ENCODE measurements around the gene TCEA3. TPM values are rescaled to one million over a fixed set of nuclear protein-coding genes. Genes with fewer than 3 reads are reported as not detected.

Gene TCEA3
- polyA plus RNA-seq, 4 donors, result 20.5 to 55.2 (median 32.4) TPM

DNA sequence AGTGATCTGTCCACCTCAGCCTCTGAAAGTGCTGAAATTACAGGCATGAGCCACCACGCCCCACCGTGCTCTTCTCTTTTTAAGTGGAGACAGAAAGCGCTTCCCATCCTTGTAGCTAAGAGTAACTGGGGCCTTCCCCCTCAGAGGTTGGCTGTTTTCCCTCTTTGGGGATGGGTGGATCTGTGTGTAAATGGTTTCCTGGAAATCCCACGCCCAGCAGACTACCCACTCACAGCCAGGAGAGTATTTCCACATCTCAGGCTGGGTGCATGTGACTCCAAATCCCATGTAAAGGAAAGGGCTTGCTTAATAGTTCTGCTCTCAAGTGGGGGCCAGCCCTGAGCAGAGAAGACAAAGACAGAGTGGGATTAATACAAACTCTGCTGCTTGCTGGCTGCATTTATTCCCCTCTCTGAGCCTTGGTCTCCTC, 19.6 kb upstream of the TCEA3 start:
- no peaks in the 10 kb centered on the region for H3K9me3 ChIP-seq (ENCODE audit: control insufficient read depth in 2 of 2, insufficient read depth in 1 of 2, low read depth in 1 of 2, low read length in 1 of 2)
- no peaks in the 10 kb centered on the region for H3K4me1 ChIP-seq (ENCODE audit: control insufficient read depth in 3 of 3, insufficient read depth in 2 of 3, low read depth in 1 of 3, low read length in 2 of 3)
- DNase-seq, result peak in 1 of 2 donors; percentile 42
- H3K4me3 ChIP-seq (ENCODE audit: low read depth in 1 of 3, low read length in 3 of 3), result no peak overlapping the region
- 71 to 89% (median 77%) methylated on average over 4 of the region's 4 CpGs for WGBS, 3 donors
- no peaks in the 10 kb centered on the region for H3K27me3 ChIP-seq (ENCODE audit: control insufficient read depth in 3 of 3, insufficient read depth in 3 of 3, low read length in 3 of 3)
- peak overlapping the region in 1 of 3 donors; percentile 35 for H3K27ac ChIP-seq (ENCODE audit: low read depth in 1 of 3, low read length in 2 of 3)
- FAIRE-seq, result no peak
- peaks cover 0 to 19% (median 0%) of the 10 kb centered on the region in 3 donors for H3K36me3 ChIP-seq (ENCODE audit: control insufficient read depth in 3 of 3, insufficient read depth in 2 of 3, low read depth in 1 of 3, low read length in 3 of 3)

DNA sequence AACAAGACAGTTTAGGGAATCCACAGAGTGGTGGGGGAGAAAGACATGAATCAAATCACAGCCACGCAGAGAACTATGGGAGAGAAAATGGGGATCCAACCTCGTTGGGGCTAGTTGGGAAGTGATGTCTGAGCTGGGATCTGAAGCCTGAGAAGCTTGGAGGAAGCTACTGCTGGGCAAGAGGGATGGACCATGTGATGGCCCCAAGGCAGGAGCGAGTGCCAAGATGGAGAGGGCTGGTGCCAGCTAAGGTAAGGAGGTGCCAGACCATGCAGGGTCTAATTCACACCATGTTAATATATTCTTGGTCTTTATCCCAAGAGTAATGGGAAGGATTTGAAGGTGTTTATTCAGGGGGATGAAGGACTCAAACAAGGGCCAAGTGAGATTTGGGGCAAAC, 18.2 kb upstream of the TCEA3 start:
- no peak for FAIRE-seq
- Histone ChIP-seq H3K9me3 (ENCODE audit: control insufficient read depth in 2 of 2, insufficient read depth in 1 of 2, low read depth in 1 of 2, low read length in 1 of 2) (no peaks in the 10 kb centered on the region), H3K4me1 (ENCODE audit: control insufficient read depth in 3 of 3, insufficient read depth in 2 of 3, low read depth in 1 of 3, low read length in 2 of 3) (no peaks in the 10 kb centered on the region), H3K4me3 (ENCODE audit: low read depth in 1 of 3, low read length in 3 of 3) (no peak overlapping the region), H3K27ac (ENCODE audit: low read depth in 1 of 3, low read length in 2 of 3) (no peak overlapping the region), H3K27me3 (ENCODE audit: control insufficient read depth in 3 of 3, insufficient read depth in 3 of 3, low read length in 3 of 3) (no peaks in the 10 kb centered on the region), H3K36me3 (ENCODE audit: control insufficient read depth in 3 of 3, insufficient read depth in 2 of 3, low read depth in 1 of 3, low read length in 3 of 3) (peaks cover 0 to 23% (median 0%) of the 10 kb centered on the region in 3 donors)
- WGBS, 3 donors, result 75 to 84% (median 83%) methylated on average over 3 of the region's 3 CpGs
- no peak for DNase-seq

DNA sequence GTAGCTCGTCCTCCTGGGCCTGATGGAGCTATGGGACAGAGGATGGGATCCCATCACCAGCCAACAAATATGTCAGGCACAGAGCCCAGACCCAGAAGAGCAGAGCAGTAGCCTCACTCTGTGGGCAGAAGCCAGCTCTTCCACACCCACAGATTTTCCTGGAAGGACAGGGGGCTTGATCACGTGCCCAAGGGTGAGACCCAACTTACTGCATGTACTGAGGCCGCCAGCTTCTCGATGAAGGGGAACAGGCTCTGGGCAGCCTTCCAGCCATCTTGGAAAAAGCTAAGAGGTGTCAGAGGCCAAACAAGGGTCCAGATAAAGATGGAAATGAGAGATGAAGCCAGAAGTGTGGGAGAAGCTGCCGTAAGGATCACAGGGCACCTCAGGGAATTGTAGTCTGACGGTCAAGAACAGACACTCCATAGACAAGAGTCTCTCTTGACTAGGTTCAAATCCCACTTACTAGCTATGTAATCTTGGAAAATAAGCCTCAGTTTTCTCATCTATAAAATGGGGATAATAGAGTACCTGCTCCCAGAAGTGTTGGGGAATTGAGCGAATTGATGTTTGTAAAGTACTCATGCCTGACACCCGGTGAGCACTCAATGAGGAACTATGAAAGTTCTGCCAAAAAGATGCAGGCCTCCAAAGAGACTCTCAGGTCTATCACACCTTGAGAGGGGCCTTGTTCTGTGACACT, 17.0 kb upstream of the TCEA3 start:
- peaks cover 0 to 8% (median 0%) of the 10 kb centered on the region in 3 donors for H3K4me1 ChIP-seq (ENCODE audit: control insufficient read depth in 3 of 3, insufficient read depth in 2 of 3, low read depth in 1 of 3, low read length in 2 of 3)
- 83 to 87% (median 83%) methylated on average over 8 of the region's 8 CpGs for WGBS, 3 donors
- FAIRE-seq (no peak), DNase-seq (no peak)
- no peak overlapping the region for H3K4me3 ChIP-seq (ENCODE audit: low read depth in 1 of 3, low read length in 3 of 3)
- no peaks in the 10 kb centered on the region for H3K27me3 ChIP-seq (ENCODE audit: control insufficient read depth in 3 of 3, insufficient read depth in 3 of 3, low read length in 3 of 3)
- no peaks in the 10 kb centered on the region for H3K9me3 ChIP-seq (ENCODE audit: control insufficient read depth in 2 of 2, insufficient read depth in 1 of 2, low read depth in 1 of 2, low read length in 1 of 2)
- no peak overlapping the region for H3K27ac ChIP-seq (ENCODE audit: low read depth in 1 of 3, low read length in 2 of 3)
- H3K36me3 ChIP-seq (ENCODE audit: control insufficient read depth in 3 of 3, insufficient read depth in 2 of 3, low read depth in 1 of 3, low read length in 3 of 3), result peaks cover 0 to 28% (median 0%) of the 10 kb centered on the region in 3 donors

DNA sequence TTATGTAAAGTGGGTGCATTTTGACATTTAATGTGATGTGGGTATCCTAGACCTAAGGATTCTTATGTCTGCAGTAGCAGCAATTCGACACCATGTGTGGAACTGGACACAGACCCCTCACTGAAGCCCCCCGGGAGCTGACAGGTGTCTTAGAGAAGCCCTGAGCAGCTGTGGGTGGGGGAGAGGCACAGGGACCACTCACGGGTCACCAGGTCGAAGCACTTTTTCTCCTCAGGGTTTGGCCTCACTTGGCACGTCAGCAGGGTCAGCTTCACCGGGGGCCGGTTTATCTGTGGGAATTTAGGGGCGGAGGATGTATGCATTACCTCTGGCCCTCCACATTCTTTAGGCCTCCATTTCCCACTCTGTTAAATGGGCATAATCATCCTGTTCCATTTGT, 14.0 kb upstream of the TCEA3 start:
- H3K27ac ChIP-seq (ENCODE audit: low read depth in 1 of 3, low read length in 2 of 3), result no peak overlapping the region
- WGBS, 3 donors, result 87 to 90% (median 87%) methylated on average over 7 to 8 of the region's 8 CpGs
- peaks cover 0 to 15% (median 0%) of the 10 kb centered on the region in 3 donors for H3K4me1 ChIP-seq (ENCODE audit: control insufficient read depth in 3 of 3, insufficient read depth in 2 of 3, low read depth in 1 of 3, low read length in 2 of 3)
- H3K36me3 ChIP-seq (ENCODE audit: control insufficient read depth in 3 of 3, insufficient read depth in 2 of 3, low read depth in 1 of 3, low read length in 3 of 3), result peaks cover 0 to 33% (median 0%) of the 10 kb centered on the region in 3 donors
- FAIRE-seq (no peak), DNase-seq (no peak)
- no peaks in the 10 kb centered on the region for H3K9me3 ChIP-seq (ENCODE audit: control insufficient read depth in 2 of 2, insufficient read depth in 1 of 2, low read depth in 1 of 2, low read length in 1 of 2)
- no peaks in the 10 kb centered on the region for H3K27me3 ChIP-seq (ENCODE audit: control insufficient read depth in 3 of 3, insufficient read depth in 3 of 3, low read length in 3 of 3)
- no peak overlapping the region for H3K4me3 ChIP-seq (ENCODE audit: low read depth in 1 of 3, low read length in 3 of 3)

DNA sequence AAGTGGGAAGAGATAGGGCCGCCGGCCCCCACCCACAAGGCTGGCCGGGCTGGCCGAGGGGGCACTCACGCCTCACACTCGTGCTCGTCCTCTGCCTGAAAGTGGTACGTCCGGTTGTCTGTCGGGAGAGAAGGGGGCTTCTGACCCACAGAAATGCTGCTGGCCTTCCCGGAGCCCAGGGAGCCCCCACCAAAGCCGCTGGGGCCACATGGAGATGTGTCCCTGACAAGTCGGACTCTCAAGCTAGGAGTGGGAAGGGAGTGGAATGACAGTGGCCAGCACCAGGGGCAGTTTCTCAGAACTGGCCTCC, 12.8 kb upstream of the TCEA3 start:
- no peaks in the 10 kb centered on the region for H3K9me3 ChIP-seq (ENCODE audit: control insufficient read depth in 2 of 2, insufficient read depth in 1 of 2, low read depth in 1 of 2, low read length in 1 of 2)
- peaks cover 0 to 15% (median 0%) of the 10 kb centered on the region in 3 donors for H3K4me1 ChIP-seq (ENCODE audit: control insufficient read depth in 3 of 3, insufficient read depth in 2 of 3, low read depth in 1 of 3, low read length in 2 of 3)
- no peaks in the 10 kb centered on the region for H3K27me3 ChIP-seq (ENCODE audit: control insufficient read depth in 3 of 3, insufficient read depth in 3 of 3, low read length in 3 of 3)
- H3K4me3 ChIP-seq (ENCODE audit: low read depth in 1 of 3, low read length in 3 of 3), result no peak overlapping the region
- no peak for DNase-seq
- H3K36me3 ChIP-seq (ENCODE audit: control insufficient read depth in 3 of 3, insufficient read depth in 2 of 3, low read depth in 1 of 3, low read length in 3 of 3), result peaks cover 0 to 40% (median 0%) of the 10 kb centered on the region in 3 donors
- FAIRE-seq, result no peak
- WGBS, 3 donors, result 84 to 90% (median 86%) methylated on average over 13 of the region's 13 CpGs
- no peak overlapping the region for H3K27ac ChIP-seq (ENCODE audit: low read depth in 1 of 3, low read length in 2 of 3)

DNA sequence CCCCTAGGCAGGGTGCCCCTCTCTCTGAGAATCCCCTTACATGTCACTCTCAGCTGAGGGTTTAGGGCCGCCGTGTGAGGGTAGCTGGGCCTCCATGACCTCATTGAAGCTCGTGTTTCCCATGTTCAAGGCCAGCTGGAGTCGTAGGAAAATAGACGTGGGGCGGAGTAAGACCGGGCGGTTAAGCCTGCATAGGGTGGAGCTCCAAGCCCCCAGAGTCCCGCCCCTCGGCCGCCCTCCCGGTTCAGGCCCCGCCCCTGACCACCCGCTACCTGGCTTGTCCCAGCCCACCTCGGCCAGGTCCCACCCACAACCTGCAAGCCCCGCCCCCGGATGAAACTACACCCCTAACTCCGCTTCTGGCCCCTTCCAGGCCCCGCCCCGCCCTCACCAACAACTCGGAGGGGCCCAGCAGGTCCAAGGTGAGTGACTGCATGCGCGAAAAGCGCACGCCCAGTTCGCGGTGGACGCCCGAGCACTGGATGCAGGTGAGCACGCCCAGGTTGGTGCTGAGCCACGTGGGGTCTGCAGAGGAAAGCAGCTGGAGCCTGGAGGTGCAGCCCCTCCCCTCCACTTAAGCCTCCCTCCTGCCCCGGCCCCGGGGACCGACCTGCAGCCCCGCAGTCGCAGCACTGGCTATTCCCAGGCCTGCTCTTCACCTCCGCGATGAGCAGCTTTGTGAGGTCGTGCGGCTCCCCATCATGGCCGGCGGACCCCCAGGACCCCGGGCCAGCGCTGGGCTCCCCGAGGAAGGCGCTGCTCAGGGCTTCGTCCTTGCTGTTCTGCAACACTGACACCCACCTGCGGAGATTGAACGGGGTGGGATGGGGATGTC, 12.2 kb upstream of the TCEA3 start:
- H3K9me3 ChIP-seq (ENCODE audit: control insufficient read depth in 2 of 2, insufficient read depth in 1 of 2, low read depth in 1 of 2, low read length in 1 of 2), result no peaks in the 10 kb centered on the region
- H3K27ac ChIP-seq (ENCODE audit: low read depth in 1 of 3, low read length in 2 of 3), result peak overlapping the region in 1 of 3 donors; percentile 57
- peaks cover 0 to 38% (median 0%) of the 10 kb centered on the region in 3 donors for H3K36me3 ChIP-seq (ENCODE audit: control insufficient read depth in 3 of 3, insufficient read depth in 2 of 3, low read depth in 1 of 3, low read length in 3 of 3)
- FAIRE-seq, result no peak
- peak overlapping the region in 2 of 3 donors; percentile 8 to 13 for H3K4me3 ChIP-seq (ENCODE audit: low read depth in 1 of 3, low read length in 3 of 3)
- DNase-seq, result peak; percentile 80 to 93
- no peaks in the 10 kb centered on the region for H3K27me3 ChIP-seq (ENCODE audit: control insufficient read depth in 3 of 3, insufficient read depth in 3 of 3, low read length in 3 of 3)
- H3K4me1 ChIP-seq (ENCODE audit: control insufficient read depth in 3 of 3, insufficient read depth in 2 of 3, low read depth in 1 of 3, low read length in 2 of 3), result peaks cover 0 to 15% (median 0%) of the 10 kb centered on the region in 3 donors
- 30 to 60% (median 50%) methylated on average over 46 to 49 of the region's 49 CpGs for WGBS, 3 donors

DNA sequence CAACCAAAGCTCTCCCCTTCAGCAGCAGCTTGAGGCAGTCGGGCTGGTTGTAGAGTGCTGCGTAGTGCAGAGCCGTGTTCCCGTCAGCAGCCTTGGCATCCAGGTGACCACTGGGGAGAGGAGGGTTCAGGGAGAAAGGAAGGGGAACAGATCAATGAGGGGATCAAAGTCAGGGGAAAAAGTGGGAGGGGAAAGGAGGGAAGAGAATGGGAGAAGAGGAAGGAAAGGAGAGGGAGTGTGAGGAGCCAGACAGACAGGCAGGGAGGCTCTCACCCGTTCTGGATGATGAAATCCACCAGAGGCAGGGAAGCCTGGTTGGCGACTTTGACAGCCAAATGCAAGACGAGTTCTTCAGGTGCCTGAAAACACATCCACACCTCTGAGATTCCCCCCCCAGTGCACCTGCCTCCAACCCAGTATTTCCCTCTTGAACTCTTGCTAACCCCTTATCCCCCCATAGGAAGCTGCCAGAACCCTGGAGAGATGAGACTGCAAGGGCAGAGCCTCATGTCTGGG, 9.8 kb upstream of the TCEA3 start:
- Histone ChIP-seq H3K9me3 (ENCODE audit: control insufficient read depth in 2 of 2, insufficient read depth in 1 of 2, low read depth in 1 of 2, low read length in 1 of 2) (no peaks in the 10 kb centered on the region), H3K4me3 (ENCODE audit: low read depth in 1 of 3, low read length in 3 of 3) (no peak overlapping the region), H3K36me3 (ENCODE audit: control insufficient read depth in 3 of 3, insufficient read depth in 2 of 3, low read depth in 1 of 3, low read length in 3 of 3) (peaks cover 0 to 56% (median 0%) of the 10 kb centered on the region in 3 donors), H3K4me1 (ENCODE audit: control insufficient read depth in 3 of 3, insufficient read depth in 2 of 3, low read depth in 1 of 3, low read length in 2 of 3) (peaks cover 0 to 15% (median 0%) of the 10 kb centered on the region in 3 donors), H3K27ac (ENCODE audit: low read depth in 1 of 3, low read length in 2 of 3) (no peak overlapping the region), H3K27me3 (ENCODE audit: control insufficient read depth in 3 of 3, insufficient read depth in 3 of 3, low read length in 3 of 3) (no peaks in the 10 kb centered on the region)
- DNase-seq (no peak), FAIRE-seq (no peak)
- WGBS, 3 donors, result 84 to 87% (median 85%) methylated on average over 7 of the region's 7 CpGs

DNA sequence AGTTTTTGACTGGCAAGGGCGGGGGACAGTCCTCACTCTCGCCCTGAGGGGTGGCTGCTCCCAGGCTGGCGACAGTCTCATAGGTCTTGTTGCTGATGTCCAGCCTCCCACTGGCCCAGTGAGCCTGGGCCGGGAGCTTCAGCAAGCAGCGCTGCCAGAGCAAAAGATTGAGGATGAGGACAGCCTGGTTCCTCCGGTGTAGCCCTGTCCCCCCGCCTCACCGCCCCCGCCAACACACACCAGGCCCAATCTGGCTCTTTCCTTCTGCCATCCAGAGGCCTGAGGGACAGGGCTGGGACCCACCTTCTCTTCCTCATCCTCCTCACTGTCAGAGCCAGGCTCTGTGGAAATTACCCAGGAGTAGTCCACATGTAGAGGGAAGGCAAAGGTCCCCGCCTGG, 8.6 kb upstream of the TCEA3 start:
- Histone ChIP-seq H3K27ac (ENCODE audit: low read depth in 1 of 3, low read length in 2 of 3) (no peak overlapping the region), H3K4me3 (ENCODE audit: low read depth in 1 of 3, low read length in 3 of 3) (no peak overlapping the region), H3K4me1 (ENCODE audit: control insufficient read depth in 3 of 3, insufficient read depth in 2 of 3, low read depth in 1 of 3, low read length in 2 of 3) (peaks cover 0 to 15% (median 0%) of the 10 kb centered on the region in 3 donors), H3K36me3 (ENCODE audit: control insufficient read depth in 3 of 3, insufficient read depth in 2 of 3, low read depth in 1 of 3, low read length in 3 of 3) (peaks cover 0 to 49% (median 0%) of the 10 kb centered on the region in 3 donors), H3K27me3 (ENCODE audit: control insufficient read depth in 3 of 3, insufficient read depth in 3 of 3, low read length in 3 of 3) (no peaks in the 10 kb centered on the region), H3K9me3 (ENCODE audit: control insufficient read depth in 2 of 2, insufficient read depth in 1 of 2, low read depth in 1 of 2, low read length in 1 of 2) (no peaks in the 10 kb centered on the region)
- DNase-seq (no peak), FAIRE-seq (no peak)
- WGBS, 3 donors, result 78 to 92% (median 80%) methylated on average over 10 of the region's 10 CpGs

Measured in small intestine (tissue), 7 donors.